Pulmonary artery endothelial cell (primary cell): Measurements from ENCODE around the gene ARSA. TPM values are rescaled to one million over a fixed set of nuclear protein-coding genes. Genes with fewer than 3 reads are reported as not detected.
A peak's percentile ranks its signal among the peaks of the same experiment; 100 is the strongest.
"Not testable (repeated sequence)": the region's sequence is repeated elsewhere in the genome, so short reads cannot be mapped to it uniquely, and the experiment has no call there.

Experiments
- DNase-seq: peaks from one replicate; pipeline ENCODE4 v3.0.0-alpha.2; 2011; ENCODE audit warnings: low read depth, low spot score
- total RNA-seq: library from RNA; depleted of rRNA; stranded (reverse); fragments of >200 nt; gene quantifications from 2 replicates; pipeline ENCODE4 v1.2.3, GENCODE V29; 2014

ARSA gene
- 11.2 and 13.1 TPM in 2 replicates for total RNA-seq

GRCh38 chr22:50627642-50628542 is at the start of gene ARSA:
TSS of gene ARSA (minus strand) at chr22:50628152. CDS start at chr22:50627779, 373 bp downstream.
- peak; percentile 48 for DNase-seq

- no peak for DNase-seq
Measured at GRCh38 chr22:50676661-50677492, 48.9 kb upstream of the ARSA start.

GRCh38 chr22:50676180-50676636 is 48.3 kb upstream of the ARSA start:
- no peak for DNase-seq

- DNase-seq: no peak
Measured at GRCh38 chr22:50675553-50676179, 47.7 kb upstream of the ARSA start.

GRCh38 chr22:50674606-50675552 is 46.9 kb upstream of the ARSA start:
- DNase-seq: no peak

DNA sequence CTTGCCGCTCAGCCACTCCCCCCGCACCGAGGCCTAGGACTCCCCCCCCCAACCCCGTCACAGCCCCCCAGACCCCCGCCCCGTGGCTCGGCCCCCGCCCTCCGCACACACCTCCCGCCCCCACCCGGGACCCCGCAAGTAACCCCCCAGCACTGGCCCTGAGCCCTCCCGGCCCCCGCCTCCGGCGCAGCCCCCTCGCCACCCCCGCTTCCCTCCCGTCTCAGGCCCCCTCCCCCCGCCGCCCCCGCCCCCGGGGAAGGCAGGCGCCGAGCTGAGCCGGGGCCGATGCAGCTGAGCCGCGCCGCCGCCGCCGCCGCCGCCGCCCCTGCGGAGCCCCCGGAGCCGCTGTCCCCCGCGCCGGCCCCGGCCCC is 46.2 kb upstream of the ARSA start:
- DNase-seq: no peak

- DNase-seq: no peak
Measured at GRCh38 chr22:50673231-50674129, 45.5 kb upstream of the ARSA start.

GRCh38 chr22:50672471-50673230 is 44.7 kb upstream of the ARSA start, which contains the start of gene SHANK3:
TSS of gene SHANK3 (plus strand) at chr22:50672823.
- DNase-seq: peak; percentile 83

- no peak for DNase-seq
Measured at GRCh38 chr22:50672041-50672440, 44.1 kb upstream of the ARSA start.

GRCh38 chr22:50671641-50672040 is 43.7 kb upstream of the ARSA start:
- no peak for DNase-seq

- DNase-seq: no peak
Measured at GRCh38 chr22:50670914-50671538, 43.1 kb upstream of the ARSA start.

DNA sequence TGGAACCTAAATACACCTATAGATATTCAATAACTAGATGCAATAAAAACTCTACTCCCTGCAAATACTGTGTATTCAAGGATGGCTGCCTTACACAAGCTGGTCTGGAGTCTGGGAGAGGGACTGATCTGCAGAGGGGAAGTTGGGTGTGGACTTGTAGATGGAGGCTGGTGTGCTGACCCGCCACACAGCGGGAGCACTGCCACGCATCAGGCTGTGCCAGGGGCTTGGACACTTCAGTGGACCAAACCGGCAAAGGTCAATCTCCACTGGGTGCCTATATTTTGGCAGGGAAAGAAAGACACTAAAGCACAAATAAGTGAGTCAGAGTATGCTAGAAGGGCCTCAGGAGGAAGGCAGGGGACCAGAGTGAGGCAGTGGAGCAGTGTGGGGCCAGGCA is 42.6 kb upstream of the ARSA start:
- DNase-seq: no peak

- no peak for DNase-seq
Measured at GRCh38 chr22:50665738-50666137, 37.8 kb upstream of the ARSA start.

- no peak for DNase-seq
Measured at GRCh38 chr22:50665212-50665611, 37.3 kb upstream of the ARSA start.

DNA sequence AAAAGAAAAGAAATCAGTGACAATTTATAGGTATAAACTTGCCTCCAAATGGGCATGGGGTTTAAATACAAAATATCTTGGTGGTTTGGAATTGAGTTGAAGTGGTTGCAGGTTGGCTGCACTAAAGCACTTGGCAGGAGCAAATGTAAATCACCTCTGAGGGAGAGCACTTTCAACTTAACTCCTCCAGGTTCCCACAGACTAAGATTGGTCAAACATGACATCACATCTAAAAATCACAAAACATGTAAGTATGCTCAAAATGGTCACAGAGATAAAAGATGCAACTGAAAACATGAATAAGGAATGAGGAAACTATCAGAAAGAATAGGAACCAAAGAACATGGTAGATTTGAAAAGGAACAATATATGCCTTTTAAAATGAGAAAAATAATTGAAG is 32.4 kb upstream of the ARSA start:
- no peak for DNase-seq

GRCh38 chr22:50659711-50660110 is 31.8 kb upstream of the ARSA start:
- not testable (repeated sequence) for DNase-seq

- no peak for DNase-seq
Measured at GRCh38 chr22:50657925-50658324, 30.0 kb upstream of the ARSA start.
